K562 (cell line): Measurements from ENCODE around the gene IL12RB2. TPM values are rescaled to one million over a fixed set of nuclear protein-coding genes. Genes with fewer than 3 reads are reported as not detected.

Experiments used
- COPS2 ChIP-seq: fragments of 450-650 bp; conservative IDR thresholded peaks from 2 replicates; pipeline ENCODE4 v1.6.1; 2016; ENCODE audit warnings: mild to moderate bottlenecking, moderate library complexity
- DNMT1 ChIP-seq: fragments of 450-650 bp; IDR thresholded peaks from 2 replicates; pipeline ENCODE4 v1.6.1; 2016; ENCODE audit warnings: antibody characterized with exemption, mild to moderate bottlenecking
- NFE2L1 ChIP-seq: fragments of 450-650 bp; IDR thresholded peaks from 2 replicates; pipeline ENCODE4 v1.6.1; 2016; ENCODE audit warnings: missing genetic modification characterization, low read depth, mild to moderate bottlenecking, missing compliant biosample characterization, moderate library complexity, borderline replicate concordance
- POLR2AphosphoS5 ChIP-seq: IDR thresholded peaks from 2 replicates; pipeline ENCODE4 v1.6.1; 2011; ENCODE audit warnings: mild to moderate bottlenecking, low read depth, low read length, moderate library complexity; ENCODE audit not compliant: control insufficient read depth, insufficient read depth
- ZBTB8A ChIP-seq: fragments of 450-650 bp; IDR thresholded peaks from 2 replicates; pipeline ENCODE4 v1.6.1; 2018; ENCODE audit warnings: mild to moderate bottlenecking, moderate library complexity; ENCODE audit not compliant: partially characterized antibody
- ZNF134 ChIP-seq: fragments of 250-450 bp; sonication (Bioruptor Pico); conservative IDR thresholded peaks from 2 replicates; pipeline ENCODE4 v1.4.0; 2020
- ZNF184 ChIP-seq: sonication (generic); formaldehyde crosslinking; IDR thresholded peaks from 2 replicates; pipeline ENCODE4 v1.5.0; 2020; ENCODE audit warnings: missing genetic modification reagents
- polyA plus RNA-seq, 8 experiments: library from polyadenylated mRNA; depleted of rRNA in 4 of 8; stranded (reverse) in 5 of 8; unstranded in 3 of 8; fragments of >200 nt; fragmentation: Nextera tagmentation in 2 of 8; fragmentation: Illumina TruSeq in 1 of 8; extraction: Ambion mirVana in 2 of 8; extraction: Trizol in 1 of 8; gene quantifications; 2 replicates each; pipeline versions ENCODE4 v1.2.1 to v1.2.3, GENCODE V29; 2011 to 2014; ENCODE audit warnings: inconsistent platforms in 1 of 8, missing spikeins in 1 of 8
- total RNA-seq, 7 experiments: library from RNA; depleted of rRNA in 6 of 7; stranded (reverse); fragments of >200 nt in 6 of 7; fragmentation: Illumina TruSeq in 2 of 7; extraction: Trizol in 2 of 7; gene quantifications; 2 replicates each; pipeline versions ENCODE4 v1.2.1 to v1.2.3, GENCODE V29; 2011 to 2021; ENCODE audit warnings: low replicate concordance in 1 of 7
- TF ChIP-seq, protein P1 (sequence below), 2 experiments: fragments of 150-350 bp in 1 of 2; IDR thresholded peaks; 2 replicates each; pipeline ENCODE4 v1.6.1; 2012 to 2016; ENCODE audit warnings: low read depth in 2 of 2, low read length in 2 of 2, mild to moderate bottlenecking in 1 of 2, moderate library complexity in 1 of 2
- TF ChIP-seq, protein P2 (sequence below): fragments of 450-650 bp; formaldehyde crosslinking; IDR thresholded peaks from 2 replicates; pipeline ENCODE4 v1.4.0; 2020; ENCODE audit warnings: mild to moderate bottlenecking, moderate library complexity
- TF ChIP-seq, protein P3 (sequence below): sonication (generic); formaldehyde crosslinking; IDR thresholded peaks from 2 replicates; pipeline ENCODE4 v1.8.0; 2023; ENCODE audit warnings: mild to moderate bottlenecking, missing genetic modification reagents

IL12RB2 gene
- total and polyA plus RNA-seq, 9 of the 15 experiments (the other 6 are each of a cell fraction or from before 2014, with no cell fraction given): 0.39 to 3.3 (median 1.9) TPM

DNA sequence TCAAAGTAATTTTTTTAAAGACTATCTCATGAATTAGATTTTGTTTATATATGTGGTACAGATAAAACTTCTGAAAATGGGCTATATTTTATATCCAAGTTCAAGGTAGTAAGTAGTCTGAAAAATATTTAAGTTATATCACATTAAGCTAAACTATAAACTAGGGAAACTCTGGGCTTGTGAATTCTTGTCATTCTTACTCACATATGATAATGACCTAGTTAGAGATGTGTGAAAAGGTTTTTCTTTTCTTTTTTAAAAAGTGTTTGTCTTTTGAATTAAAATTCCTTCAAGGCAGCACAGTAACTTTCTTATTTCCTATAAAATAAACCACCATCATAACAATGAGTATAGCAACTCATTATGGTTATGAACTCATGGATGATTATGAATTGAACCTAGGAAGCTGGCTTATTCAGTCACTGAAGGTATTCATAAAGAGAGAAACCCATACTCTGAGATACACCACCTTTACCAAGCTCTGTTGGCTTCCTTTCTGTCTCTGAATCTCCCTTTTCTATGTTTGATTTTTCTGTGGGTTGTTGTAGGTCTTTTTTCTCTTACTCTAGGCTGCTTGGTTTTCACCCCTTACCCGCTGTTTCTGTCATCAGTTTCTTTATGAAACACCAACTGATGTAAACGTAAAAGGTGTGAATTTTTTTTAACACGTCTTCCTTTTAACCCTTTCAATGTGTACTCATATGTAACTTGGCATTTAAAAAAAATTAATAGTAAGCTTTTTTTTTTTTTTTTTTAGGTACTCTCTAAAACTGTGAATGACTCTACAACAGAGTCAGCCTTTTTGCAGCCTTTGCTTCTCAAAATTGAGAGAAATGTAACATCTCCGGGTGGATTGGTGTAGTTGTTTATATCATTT is 25.2 kb downstream of the IL12RB2 start (continued):
- TF ChIP-seq, protein P1, sequence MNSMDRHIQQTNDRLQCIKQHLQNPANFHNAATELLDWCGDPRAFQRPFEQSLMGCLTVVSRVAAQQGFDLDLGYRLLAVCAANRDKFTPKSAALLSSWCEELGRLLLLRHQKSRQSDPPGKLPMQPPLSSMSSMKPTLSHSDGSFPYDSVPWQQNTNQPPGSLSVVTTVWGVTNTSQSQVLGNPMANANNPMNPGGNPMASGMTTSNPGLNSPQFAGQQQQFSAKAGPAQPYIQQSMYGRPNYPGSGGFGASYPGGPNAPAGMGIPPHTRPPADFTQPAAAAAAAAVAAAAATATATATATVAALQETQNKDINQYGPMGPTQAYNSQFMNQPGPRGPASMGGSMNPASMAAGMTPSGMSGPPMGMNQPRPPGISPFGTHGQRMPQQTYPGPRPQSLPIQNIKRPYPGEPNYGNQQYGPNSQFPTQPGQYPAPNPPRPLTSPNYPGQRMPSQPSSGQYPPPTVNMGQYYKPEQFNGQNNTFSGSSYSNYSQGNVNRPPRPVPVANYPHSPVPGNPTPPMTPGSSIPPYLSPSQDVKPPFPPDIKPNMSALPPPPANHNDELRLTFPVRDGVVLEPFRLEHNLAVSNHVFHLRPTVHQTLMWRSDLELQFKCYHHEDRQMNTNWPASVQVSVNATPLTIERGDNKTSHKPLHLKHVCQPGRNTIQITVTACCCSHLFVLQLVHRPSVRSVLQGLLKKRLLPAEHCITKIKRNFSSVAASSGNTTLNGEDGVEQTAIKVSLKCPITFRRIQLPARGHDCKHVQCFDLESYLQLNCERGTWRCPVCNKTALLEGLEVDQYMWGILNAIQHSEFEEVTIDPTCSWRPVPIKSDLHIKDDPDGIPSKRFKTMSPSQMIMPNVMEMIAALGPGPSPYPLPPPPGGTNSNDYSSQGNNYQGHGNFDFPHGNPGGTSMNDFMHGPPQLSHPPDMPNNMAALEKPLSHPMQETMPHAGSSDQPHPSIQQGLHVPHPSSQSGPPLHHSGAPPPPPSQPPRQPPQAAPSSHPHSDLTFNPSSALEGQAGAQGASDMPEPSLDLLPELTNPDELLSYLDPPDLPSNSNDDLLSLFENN (IDR thresholded peaks at IDR 0.05; ENCODE audit: low read depth in 2 of 2, low read length in 2 of 2): no peak
- TF ChIP-seq, protein P2, sequence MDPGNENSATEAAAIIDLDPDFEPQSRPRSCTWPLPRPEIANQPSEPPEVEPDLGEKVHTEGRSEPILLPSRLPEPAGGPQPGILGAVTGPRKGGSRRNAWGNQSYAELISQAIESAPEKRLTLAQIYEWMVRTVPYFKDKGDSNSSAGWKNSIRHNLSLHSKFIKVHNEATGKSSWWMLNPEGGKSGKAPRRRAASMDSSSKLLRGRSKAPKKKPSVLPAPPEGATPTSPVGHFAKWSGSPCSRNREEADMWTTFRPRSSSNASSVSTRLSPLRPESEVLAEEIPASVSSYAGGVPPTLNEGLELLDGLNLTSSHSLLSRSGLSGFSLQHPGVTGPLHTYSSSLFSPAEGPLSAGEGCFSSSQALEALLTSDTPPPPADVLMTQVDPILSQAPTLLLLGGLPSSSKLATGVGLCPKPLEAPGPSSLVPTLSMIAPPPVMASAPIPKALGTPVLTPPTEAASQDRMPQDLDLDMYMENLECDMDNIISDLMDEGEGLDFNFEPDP (CRISPR knock-in tag): no peak
- TF ChIP-seq DNMT1 (no peak), ZNF184 (CRISPR knock-in tag) (no peak), NFE2L1 (no peak), ZNF134 (no peak), POLR2AphosphoS5 (no peak), COPS2 (no peak), ZBTB8A (no peak)
- TF ChIP-seq, protein P3, sequence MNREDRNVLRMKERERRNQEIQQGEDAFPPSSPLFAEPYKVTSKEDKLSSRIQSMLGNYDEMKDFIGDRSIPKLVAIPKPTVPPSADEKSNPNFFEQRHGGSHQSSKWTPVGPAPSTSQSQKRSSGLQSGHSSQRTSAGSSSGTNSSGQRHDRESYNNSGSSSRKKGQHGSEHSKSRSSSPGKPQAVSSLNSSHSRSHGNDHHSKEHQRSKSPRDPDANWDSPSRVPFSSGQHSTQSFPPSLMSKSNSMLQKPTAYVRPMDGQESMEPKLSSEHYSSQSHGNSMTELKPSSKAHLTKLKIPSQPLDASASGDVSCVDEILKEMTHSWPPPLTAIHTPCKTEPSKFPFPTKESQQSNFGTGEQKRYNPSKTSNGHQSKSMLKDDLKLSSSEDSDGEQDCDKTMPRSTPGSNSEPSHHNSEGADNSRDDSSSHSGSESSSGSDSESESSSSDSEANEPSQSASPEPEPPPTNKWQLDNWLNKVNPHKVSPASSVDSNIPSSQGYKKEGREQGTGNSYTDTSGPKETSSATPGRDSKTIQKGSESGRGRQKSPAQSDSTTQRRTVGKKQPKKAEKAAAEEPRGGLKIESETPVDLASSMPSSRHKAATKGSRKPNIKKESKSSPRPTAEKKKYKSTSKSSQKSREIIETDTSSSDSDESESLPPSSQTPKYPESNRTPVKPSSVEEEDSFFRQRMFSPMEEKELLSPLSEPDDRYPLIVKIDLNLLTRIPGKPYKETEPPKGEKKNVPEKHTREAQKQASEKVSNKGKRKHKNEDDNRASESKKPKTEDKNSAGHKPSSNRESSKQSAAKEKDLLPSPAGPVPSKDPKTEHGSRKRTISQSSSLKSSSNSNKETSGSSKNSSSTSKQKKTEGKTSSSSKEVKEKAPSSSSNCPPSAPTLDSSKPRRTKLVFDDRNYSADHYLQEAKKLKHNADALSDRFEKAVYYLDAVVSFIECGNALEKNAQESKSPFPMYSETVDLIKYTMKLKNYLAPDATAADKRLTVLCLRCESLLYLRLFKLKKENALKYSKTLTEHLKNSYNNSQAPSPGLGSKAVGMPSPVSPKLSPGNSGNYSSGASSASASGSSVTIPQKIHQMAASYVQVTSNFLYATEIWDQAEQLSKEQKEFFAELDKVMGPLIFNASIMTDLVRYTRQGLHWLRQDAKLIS (CRISPR knock-in tag): no peak
